Smooth muscle cell (in vitro differentiated cells): ENCODE measurements around the gene EAPP. TPM values are rescaled to one million over a fixed set of nuclear protein-coding genes. Genes with fewer than 3 reads are reported as not detected.
"Not testable (repeated sequence)": the region's sequence is repeated elsewhere in the genome, so short reads cannot be mapped to it uniquely, and the experiment has no call there.

Experiments used
- DNase-seq: peaks from one replicate; lab custom pipeline; 2025; ENCODE audit not compliant: unreplicated experiment; lab: John Stamatoyannopoulos, UW
- H2AFZ ChIP-seq: fragments of 200-600 bp; sonication (generic); 2 replicates; pipeline ENCODE4 v1.6.0; 2016; ENCODE audit warnings: antibody characterized with exemption, low read depth, mild to moderate bottlenecking
- H3F3A ChIP-seq: fragments of 200-600 bp; sonication (generic); 2 replicates; pipeline ENCODE4 v1.6.0; 2017; ENCODE audit warnings: antibody characterized with exemption, low read depth
- H3K27ac ChIP-seq: fragments of 200-600 bp; sonication (generic); 2 replicates; pipeline ENCODE4 v1.5.1; 2016; ENCODE audit warnings: low read depth, mild to moderate bottlenecking
- H3K27me3 ChIP-seq: fragments of 200-600 bp; sonication (generic); 2 replicates; pipeline ENCODE4 v1.6.1; 2016; ENCODE audit warnings: low read depth, mild to moderate bottlenecking
- H3K36me3 ChIP-seq: fragments of 200-600 bp; sonication (generic); 2 replicates; pipeline ENCODE4 v1.5.1; 2016; ENCODE audit warnings: low read depth
- H3K4me1 ChIP-seq: fragments of 200-600 bp; sonication (generic); 2 replicates; pipeline ENCODE4 v1.5.1; 2016; ENCODE audit warnings: low read depth
- H3K4me2 ChIP-seq: fragments of 200-600 bp; sonication (generic); 2 replicates; pipeline ENCODE4 v1.6.0; 2016; ENCODE audit warnings: mild to moderate bottlenecking
- H3K4me3 ChIP-seq: fragments of 200-600 bp; sonication (generic); 2 replicates; pipeline ENCODE4 v1.5.1; 2016; ENCODE audit warnings: mild to moderate bottlenecking
- H3K79me2 ChIP-seq: fragments of 200-600 bp; sonication (generic); 2 replicates; pipeline ENCODE4 v1.6.0; 2016; ENCODE audit warnings: low read depth, mild to moderate bottlenecking
- H3K9ac ChIP-seq: fragments of 200-600 bp; sonication (generic); 2 replicates; pipeline ENCODE4 v1.6.0; 2016; ENCODE audit warnings: low read depth
- H3K9me3 ChIP-seq: fragments of 200-600 bp; sonication (generic); replicated peaks from 2 replicates; pipeline ENCODE4 v1.5.1; 2016; ENCODE audit warnings: low read depth
- H4K20me1 ChIP-seq: fragments of 200-600 bp; sonication (generic); 2 replicates; pipeline ENCODE4 v1.6.0; 2016; ENCODE audit warnings: low read depth
- CTCF ChIP-seq: fragments of 200-600 bp; sonication (generic); IDR thresholded peaks from 2 replicates; pipeline ENCODE4 v1.5.1; 2017; ENCODE audit warnings: borderline replicate concordance, mild to moderate bottlenecking, antibody characterized with exemption; ENCODE audit not compliant: insufficient read depth, poor library complexity, severe bottlenecking
- WGBS: methylation state at CpG from one replicate; pipeline ENCODE4 v1.1.7; 2016; ENCODE audit warnings: low lambda C conversion rate; 5-methylcytosine and 5-hydroxymethylcytosine counted together
- polyA plus RNA-seq: library from polyadenylated mRNA; unstranded; fragments of >200 nt; fragmentation: Nextera tagmentation; extraction: Ambion mirVana; gene quantifications from 2 replicates; pipeline ENCODE4 v1.2.1, GENCODE V29; 2016
- total RNA-seq: library from RNA; depleted of rRNA; stranded (reverse); fragments of >200 nt; gene quantifications from 2 replicates; pipeline ENCODE4 v1.2.3, GENCODE V29; 2014

EAPP gene
- total and polyA plus RNA-seq, 2 experiments from 2014 or later, result 43.1 to 50.3 TPM

GRCh38 chr14:34478261-34478660 lies 61.2 kb downstream of the EAPP start:
- Histone ChIP-seq H3K4me1 (no peaks in the 10 kb centered on the region), H3K27me3 (no peaks in the 10 kb centered on the region), H3K4me2 (no peak overlapping the region), H4K20me1 (no peaks in the 10 kb centered on the region), H3K4me3 (no peak overlapping the region), H3K9ac (no peak overlapping the region), H3K27ac (no peak overlapping the region), H3K36me3 (no peaks in the 10 kb centered on the region), H3F3A (no peaks in the 10 kb centered on the region), H3K9me3 (no peaks in the 10 kb centered on the region), H3K79me2 (no peaks in the 10 kb centered on the region), H2AFZ (no peak overlapping the region)
- 86% methylated on average over 1 of the region's 1 CpG for WGBS
- no peak for DNase-seq
- no peak for TF ChIP-seq CTCF

DNA sequence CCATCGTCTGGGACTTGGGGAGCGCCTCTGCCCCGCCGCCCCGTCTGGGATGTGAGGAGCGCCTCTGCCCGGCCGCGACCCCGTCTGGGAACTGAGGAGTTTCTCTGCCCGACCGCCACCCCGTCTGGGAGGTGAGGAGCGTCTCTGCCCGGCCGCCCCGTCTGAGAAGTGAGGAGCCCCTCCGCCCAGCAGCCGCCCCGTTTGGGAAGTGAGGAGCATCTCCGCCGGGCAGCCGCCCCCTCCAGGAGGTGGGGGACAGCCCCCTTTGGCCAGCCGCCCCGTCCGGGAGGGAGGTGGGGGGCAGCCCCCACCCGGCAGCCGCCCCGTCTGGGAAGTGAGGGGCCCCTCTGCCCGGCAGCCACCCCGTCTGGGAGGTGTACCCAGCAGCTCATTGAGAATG lies 63.5 kb downstream of the EAPP start:
- H2AFZ ChIP-seq, DNase-seq, H4K20me1 ChIP-seq, H3K9me3 ChIP-seq, H3K27ac ChIP-seq, H3F3A ChIP-seq, H3K27me3 ChIP-seq, H3K9ac ChIP-seq, H3K4me2 ChIP-seq, H3K4me1 ChIP-seq, H3K79me2 ChIP-seq, H3K36me3 ChIP-seq, H3K4me3 ChIP-seq: not testable (repeated sequence)
- 96% methylated on average over 15 of the region's 31 CpGs for WGBS

GRCh38 chr14:34475163-34475562 lies 64.3 kb downstream of the EAPP start:
- Histone ChIP-seq H3K4me1 (no peaks in the 10 kb centered on the region), H3K27me3 (no peaks in the 10 kb centered on the region), H3F3A (no peaks in the 10 kb centered on the region), H3K9me3 (no peaks in the 10 kb centered on the region), H4K20me1 (no peaks in the 10 kb centered on the region), H3K4me3 (no peak overlapping the region), H3K4me2 (no peak overlapping the region), H3K9ac (no peak overlapping the region), H2AFZ (no peak overlapping the region), H3K79me2 (no peaks in the 10 kb centered on the region), H3K27ac (no peak overlapping the region), H3K36me3 (no peaks in the 10 kb centered on the region)
- TF ChIP-seq CTCF, result no peak
- no peak for DNase-seq
- WGBS, result 96% methylated on average over 2 of the region's 6 CpGs

- Histone ChIP-seq H3K27me3 (no peaks in the 10 kb centered on the region), H3F3A (no peaks in the 10 kb centered on the region), H4K20me1 (no peaks in the 10 kb centered on the region), H2AFZ (no peak overlapping the region), H3K4me2 (no peak overlapping the region), H3K4me3 (no peak overlapping the region), H3K27ac (no peak overlapping the region), H3K4me1 (no peaks in the 10 kb centered on the region), H3K79me2 (no peaks in the 10 kb centered on the region), H3K9me3 (no peaks in the 10 kb centered on the region), H3K9ac (no peak overlapping the region), H3K36me3 (no peaks in the 10 kb centered on the region)
- TF ChIP-seq CTCF, result no peak
- 87% methylated on average over 2 of the region's 2 CpGs for WGBS
- DNase-seq, result no peak
Observed at GRCh38 chr14:34474187-34474679, 65.3 kb downstream of the EAPP start.
